Stomach (tissue), 9 donors: Measurements from ENCODE around the gene GLYR1. TPM values are rescaled to one million over a fixed set of nuclear protein-coding genes. Genes with fewer than 3 reads are reported as not detected.

Source experiments
- DNase-seq, 2 donors: peaks; one replicate each; pipeline versions ENCODE4 v3.0.0 to v3.0.0-alpha.2; 2013 to 2019
- H3K27ac ChIP-seq, 5 donors: fragments of 200-600 bp in 4 of 5; sonication (generic) in 4 of 5; one replicate each; pipeline ENCODE4 v1.5.1; 2013 to 2019; ENCODE audit warnings: mild to moderate bottlenecking in 1 of 5, moderate library complexity in 1 of 5
- H3K27me3 ChIP-seq, 3 donors: fragments of 200-600 bp; sonication (generic); one replicate each; pipeline ENCODE4 v1.5.1; 2017 to 2019; ENCODE audit warnings: mixed run types in 1 of 3
- H3K36me3 ChIP-seq, 4 donors: fragments of 200-600 bp; sonication (generic); 1 replicate in 3 of 4; 2 replicates in 1 of 4; pipeline ENCODE4 v1.5.1; 2016 to 2019
- H3K4me1 ChIP-seq, 4 donors: fragments of 200-600 bp; sonication (generic); one replicate each; pipeline ENCODE4 v1.5.1; 2016 to 2019
- H3K4me3 ChIP-seq, 4 donors: fragments of 200-600 bp; sonication (generic) in 3 of 4; one replicate each; pipeline ENCODE4 v1.5.1; 2016 to 2019; ENCODE audit warnings: mild to moderate bottlenecking in 1 of 4
- H3K9me3 ChIP-seq, 4 donors: fragments of 200-600 bp; sonication (generic); one replicate each; pipeline ENCODE4 v1.5.1; 2016 to 2019
- CTCF ChIP-seq, 7 experiments: fragments of 450-650 bp in 4 of 7; fragments of 200-600 bp in 3 of 7; sonication (generic) in 3 of 7; IDR thresholded peaks; one replicate each; pipeline ENCODE4 v1.5.1; 2016 to 2019; ENCODE audit warnings: antibody characterized with exemption in 7 of 7, control low read depth in 2 of 7, mild to moderate bottlenecking in 1 of 7
- EP300 ChIP-seq: sonication (generic); formaldehyde crosslinking; IDR thresholded peaks from one replicate; pipeline ENCODE4 v1.6.1; 2017; ENCODE audit warnings: antibody characterized with exemption
- POLR2A ChIP-seq, 4 donors: fragments of 450-650 bp; IDR thresholded peaks; one replicate each; pipeline ENCODE4 v1.6.1; 2016; ENCODE audit warnings: antibody characterized with exemption in 4 of 4, control low read depth in 2 of 4, mild to moderate bottlenecking in 1 of 4, moderate library complexity in 1 of 4
- POLR2AphosphoS5 ChIP-seq, 3 donors: sonication (generic); formaldehyde crosslinking; IDR thresholded peaks; one replicate each; pipeline ENCODE4 v1.6.1; 2016; ENCODE audit warnings: antibody characterized with exemption in 3 of 3
- WGBS, 5 donors: extraction: QIAGEN DNeasy Blood & Tissue Kit in 3 of 5; methylation state at CpG; one replicate each; pipeline versions ENCODE4 v1.1.5 to v1.1.7; 2013 to 2018; 5-methylcytosine and 5-hydroxymethylcytosine counted together
- intact Hi-C: fragments of 100-400 bp; cut with DNase I; formaldehyde crosslinking; loops from one replicate; pipeline ENCODE4 v1.15.1; 2023; ENCODE audit warnings: low total_unique reads
- polyA plus RNA-seq, 3 donors: library from polyadenylated mRNA; stranded (reverse); fragments of 200-250 nt; gene quantifications; one replicate each; pipeline ENCODE4 v1.2.3, GENCODE V29; 2013
- total RNA-seq, 5 donors: library from RNA; depleted of rRNA; stranded (reverse); fragments of >200 nt; gene quantifications; one replicate each; pipeline versions ENCODE4 v1.1.0 to v1.2.3, GENCODE V29; 2014 to 2016
- donor health status: healthy with polysubstance abuse.
- donor health status: Bipolar disorder and iron deficiency.
- donor health status: healthy.

GLYR1 gene
- total and polyA plus RNA-seq, 8 donors: 29.3 to 187 (median 62.8) TPM

GRCh38 chr16:4891097-4891885 is 44.2 kb upstream of the GLYR1 start:
- peaks cover 32 to 96% (median 91%) of the 10 kb centered on the region in 4 donors for H3K36me3 ChIP-seq

GRCh38 chr16:4890686-4891085 is 43.6 kb upstream of the GLYR1 start:
- Histone ChIP-seq H3K4me3 (no peak overlapping the region), H3K36me3 (peaks cover 38 to 96% (median 92%) of the 10 kb centered on the region in 4 donors)
- WGBS, 5 donors: 88 to 96% (median 91%) methylated on average over 8 to 16 of the region's 16 CpGs

More at GRCh38 chr16:4891097-4891885, 44.2 kb upstream of the GLYR1 start:
- H3K27ac ChIP-seq: no peak overlapping the region
- intact Hi-C loops: no loop called here
- TF ChIP-seq EP300 (no peak), POLR2AphosphoS5 (IDR thresholded peaks at IDR 0.05) (no peak), POLR2A (IDR thresholded peaks at IDR 0.05) (no peak), CTCF (IDR thresholded peaks at IDR 0.05) (no peak)
- peaks cover 0 to 15% (median 5%) of the 10 kb centered on the region in 4 donors for H3K4me1 ChIP-seq
- no peak for DNase-seq
- WGBS, 5 donors: 87 to 93% (median 90%) methylated on average over 14 to 16 of the region's 16 CpGs
- H3K9me3 ChIP-seq: no peaks in the 10 kb centered on the region
- no peak overlapping the region for H3K4me3 ChIP-seq
- H3K27me3 ChIP-seq: no peaks in the 10 kb centered on the region

GRCh38 chr16:4890026-4890425 is 42.9 kb upstream of the GLYR1 start:
- Histone ChIP-seq H3K4me3 (no peak overlapping the region), H3K27ac (no peak overlapping the region), H3K36me3 (peaks cover 45 to 96% (median 92%) of the 10 kb centered on the region in 4 donors), H3K9me3 (no peaks in the 10 kb centered on the region), H3K27me3 (no peaks in the 10 kb centered on the region), H3K4me1 (peaks cover 0 to 15% (median 5%) of the 10 kb centered on the region in 4 donors)
- TF ChIP-seq CTCF (IDR thresholded peaks at IDR 0.05): no peak
- no peak for TF ChIP-seq EP300
- no peak for TF ChIP-seq POLR2AphosphoS5 (IDR thresholded peaks at IDR 0.05)
- no peak for DNase-seq
- intact Hi-C loops: no loop called here
- whole genome bisulfite sequencing, 5 donors: 80 to 92% (median 83%) methylated on average over 8 to 11 of the region's 11 CpGs

More at GRCh38 chr16:4890686-4891085, 43.6 kb upstream of the GLYR1 start:
- Histone ChIP-seq H3K4me1 (peaks cover 0 to 15% (median 5%) of the 10 kb centered on the region in 4 donors), H3K9me3 (no peaks in the 10 kb centered on the region), H3K27me3 (no peaks in the 10 kb centered on the region), H3K27ac (no peak overlapping the region)
- no peak for DNase-seq
- intact Hi-C loops: no loop called here
- no peak for TF ChIP-seq POLR2AphosphoS5 (IDR thresholded peaks at IDR 0.05)
- no peak for TF ChIP-seq CTCF (IDR thresholded peaks at IDR 0.05)
- TF ChIP-seq EP300: no peak
- no peak for TF ChIP-seq POLR2A (IDR thresholded peaks at IDR 0.05)

- no peak for DNase-seq
- no peak for TF ChIP-seq CTCF (IDR thresholded peaks at IDR 0.05)
- TF ChIP-seq EP300: no peak
- TF ChIP-seq POLR2A (IDR thresholded peaks at IDR 0.05): no peak
- TF ChIP-seq POLR2AphosphoS5 (IDR thresholded peaks at IDR 0.05): no peak
- Histone ChIP-seq H3K36me3 (peaks cover 59 to 96% (median 93%) of the 10 kb centered on the region in 4 donors), H3K27ac (no peak overlapping the region), H3K4me1 (peaks cover 0 to 15% (median 5%) of the 10 kb centered on the region in 4 donors), H3K27me3 (no peaks in the 10 kb centered on the region), H3K4me3 (no peak overlapping the region), H3K9me3 (no peaks in the 10 kb centered on the region)
- 44 to 77% (median 61%) methylated on average over 9 of the region's 9 CpGs for WGBS, 5 donors
- intact Hi-C loops: loop anchor here (10.0 kb wide), 1 partner anchor 46 kb away; the partner anchor contains the start of gene PPL
Measured at GRCh38 chr16:4888428-4889135, 41.5 kb upstream of the GLYR1 start.
